ENCODE results near the gene ANKRD27.

- TF ChIP-seq POLR2A (IDR thresholded peaks at IDR 0.05) (no peak), CTCF (IDR thresholded peaks at IDR 0.05) (no peak)
Measured at GRCh38 chr19:32649751-32650150, 25.2 kb downstream of the ANKRD27 start.
